Ascending aorta (tissue), 2 donors: ENCODE measurements around the gene CILP. TPM values are rescaled to one million over a fixed set of nuclear protein-coding genes. Genes with fewer than 3 reads are reported as not detected.
A peak's percentile ranks its signal among the peaks of the same experiment; 100 is the strongest.

ENCODE experiments used
- DNase-seq, 2 donors: peaks; one replicate each; pipeline ENCODE4 v3.0.0-alpha.2; 2019; ENCODE audit warnings: low spot score in 2 of 2
- H3K27ac ChIP-seq, 2 donors: fragments of 200-600 bp; sonication (generic); one replicate each; pipeline ENCODE4 v1.5.1; 2016 to 2017; ENCODE audit warnings: mild to moderate bottlenecking in 1 of 2
- H3K27me3 ChIP-seq: fragments of 200-600 bp; sonication (generic); one replicate; pipeline ENCODE4 v1.5.1; 2017
- H3K36me3 ChIP-seq, 2 donors: fragments of 200-600 bp; sonication (generic); one replicate each; pipeline ENCODE4 v1.5.1; 2016
- H3K4me1 ChIP-seq, 2 donors: fragments of 200-600 bp; sonication (generic); one replicate each; pipeline ENCODE4 v1.5.1; 2016 to 2017; ENCODE audit warnings: mild to moderate bottlenecking in 1 of 2
- H3K4me3 ChIP-seq, 2 donors: fragments of 200-600 bp; sonication (generic); one replicate each; pipeline ENCODE4 v1.5.1; 2016 to 2017; ENCODE audit warnings: mild to moderate bottlenecking in 1 of 2
- H3K9me3 ChIP-seq, 2 donors: fragments of 200-600 bp; sonication (generic); one replicate each; pipeline ENCODE4 v1.5.1; 2016
- CTCF ChIP-seq, 3 experiments: fragments of 200-600 bp in 2 of 3; fragments of 450-650 bp in 1 of 3; sonication (generic) in 2 of 3; IDR thresholded peaks; one replicate each; pipeline ENCODE4 v1.5.1; 2016 to 2019; ENCODE audit warnings: antibody characterized with exemption in 3 of 3, mild to moderate bottlenecking in 1 of 3, moderate library complexity in 1 of 3
- intact Hi-C: fragments of 100-400 bp; cut with DNase I; formaldehyde crosslinking; loops from one replicate; pipeline ENCODE4 v1.15.1; 2023
- total RNA-seq: library from RNA; depleted of rRNA; stranded (reverse); fragments of >200 nt; gene quantifications from one replicate; pipeline ENCODE4 v1.1.0, GENCODE V29; 2016

Gene CILP
- total RNA-seq, 1 donor from 2014 or later: 1.8 TPM

- no peaks in the 10 kb centered on the region for H3K36me3 ChIP-seq
- no peak for TF ChIP-seq CTCF (IDR thresholded peaks at IDR 0.05)
- intact Hi-C loops: no loop called here
- no peaks in the 10 kb centered on the region for H3K4me1 ChIP-seq
- H3K4me3 ChIP-seq: no peak overlapping the region
- DNase-seq: no peak
- no peaks in the 10 kb centered on the region for H3K27me3 ChIP-seq
- no peak overlapping the region for H3K27ac ChIP-seq
- no peaks in the 10 kb centered on the region for H3K9me3 ChIP-seq
These were observed 12.7 kb downstream of the CILP start for GRCh38 chr15:65198571-65198970.

GRCh38 chr15:65197337-65197645 is 14.0 kb downstream of the CILP start:
- DNase-seq: no peak
- H3K9me3 ChIP-seq: no peaks in the 10 kb centered on the region

GRCh38 chr15:65196637-65197336 is 14.5 kb downstream of the CILP start:
- Histone ChIP-seq H3K9me3 (no peaks in the 10 kb centered on the region), H3K27me3 (no peaks in the 10 kb centered on the region), H3K4me1 (no peaks in the 10 kb centered on the region), H3K36me3 (no peaks in the 10 kb centered on the region), H3K27ac (no peak overlapping the region), H3K4me3 (no peak overlapping the region)
- TF ChIP-seq CTCF (IDR thresholded peaks at IDR 0.05): no peak
- no peak for DNase-seq
- intact Hi-C loops: no loop called here

More at GRCh38 chr15:65197337-65197645, 14.0 kb downstream of the CILP start:
- H3K4me1 ChIP-seq: no peaks in the 10 kb centered on the region
- TF ChIP-seq CTCF (IDR thresholded peaks at IDR 0.05): no peak
- no peaks in the 10 kb centered on the region for H3K27me3 ChIP-seq
- H3K27ac ChIP-seq: no peak overlapping the region
- intact Hi-C loops: no loop called here
- no peaks in the 10 kb centered on the region for H3K36me3 ChIP-seq
- no peak overlapping the region for H3K4me3 ChIP-seq

- no peak for TF ChIP-seq CTCF (IDR thresholded peaks at IDR 0.05)
- H3K27ac ChIP-seq: peak overlapping the region; percentile 3 to 23
- H3K36me3 ChIP-seq: no peaks in the 10 kb centered on the region
- intact Hi-C loops: no loop called here
- H3K27me3 ChIP-seq: no peaks in the 10 kb centered on the region
- DNase-seq: no peak
- no peaks in the 10 kb centered on the region for H3K9me3 ChIP-seq
- H3K4me3 ChIP-seq: no peak overlapping the region
- H3K4me1 ChIP-seq: no peaks in the 10 kb centered on the region
These were observed 15.7 kb downstream of the CILP start for GRCh38 chr15:65195548-65195923.

- Histone ChIP-seq H3K9me3 (no peaks in the 10 kb centered on the region), H3K27ac (peak overlapping the region; percentile 3 to 23), H3K36me3 (no peaks in the 10 kb centered on the region), H3K4me1 (no peaks in the 10 kb centered on the region), H3K4me3 (no peak overlapping the region), H3K27me3 (no peaks in the 10 kb centered on the region)
- TF ChIP-seq CTCF (IDR thresholded peaks at IDR 0.05): no peak
- intact Hi-C loops: no loop called here
- DNase-seq: no peak
These were observed 16.3 kb downstream of the CILP start for GRCh38 chr15:65194826-65195547.
